HepG2 (cell line): Measurements from ENCODE around the gene ZFP36. TPM values are rescaled to one million over a fixed set of nuclear protein-coding genes. Genes with fewer than 3 reads are reported as not detected.

ENCODE experiments used
- ARID2 ChIP-seq: sonication (generic); formaldehyde crosslinking; IDR thresholded peaks from 2 replicates; pipeline ENCODE4 v1.8.1; 2022; ENCODE audit warnings: mild to moderate bottlenecking, missing genetic modification reagents, borderline replicate concordance
- CREB3 ChIP-seq: sonication (generic); formaldehyde crosslinking; IDR thresholded peaks from 2 replicates; pipeline ENCODE4 v1.5.0; 2020; ENCODE audit warnings: missing genetic modification reagents
- CREM ChIP-seq, 2 experiments: sonication (generic) in 1 of 2; formaldehyde crosslinking in 1 of 2; IDR thresholded peaks; 2 replicates each; pipeline versions ENCODE4 v1.4.0 to v1.6.1; 2016 to 2020; ENCODE audit warnings: antibody characterized with exemption in 1 of 2, mild to moderate bottlenecking in 1 of 2, missing genetic modification reagents in 1 of 2
- FOXP1 ChIP-seq, 2 experiments: fragments of 450-650 bp in 1 of 2; IDR thresholded peaks; 2 replicates each; pipeline ENCODE4 v1.6.1; 2017 to 2018; ENCODE audit warnings: antibody characterized with exemption in 1 of 2
- HOMEZ ChIP-seq: IDR thresholded peaks from 2 replicates; pipeline ENCODE4 v1.6.1; 2016; ENCODE audit warnings: low read depth
- RBAK ChIP-seq: sonication (generic); formaldehyde crosslinking; IDR thresholded peaks from 2 replicates; pipeline ENCODE4 v1.5.1; 2020; ENCODE audit warnings: mild to moderate bottlenecking, missing genetic modification reagents
- RFX5 ChIP-seq: IDR thresholded peaks from 2 replicates; pipeline ENCODE4 v1.6.1; 2011; ENCODE audit warnings: low read depth, low read length, improper control_type of control experiment
- RORA ChIP-seq: sonication (generic); formaldehyde crosslinking; IDR thresholded peaks from 2 replicates; pipeline ENCODE4 v1.5.0; 2020; ENCODE audit warnings: mild to moderate bottlenecking, missing genetic modification reagents, moderate library complexity
- SNAI1 ChIP-seq: sonication (generic); formaldehyde crosslinking; IDR thresholded peaks from 2 replicates; pipeline ENCODE4 v1.5.0; 2020; ENCODE audit warnings: mild to moderate bottlenecking, missing genetic modification reagents, borderline replicate concordance
- ZNF513 ChIP-seq: sonication (generic); formaldehyde crosslinking; conservative IDR thresholded peaks from 2 replicates; pipeline ENCODE4 v1.5.0; 2020; ENCODE audit warnings: missing genetic modification reagents
- ZNF766 ChIP-seq: sonication (generic); formaldehyde crosslinking; IDR thresholded peaks from 2 replicates; pipeline ENCODE4 v1.5.0; 2020; ENCODE audit warnings: missing genetic modification reagents, borderline replicate concordance
- ZNF777 ChIP-seq: sonication (generic); formaldehyde crosslinking; IDR thresholded peaks from 2 replicates; pipeline ENCODE4 v1.4.0; 2020; ENCODE audit warnings: missing genetic modification reagents
- ZSCAN5A ChIP-seq: sonication (generic); formaldehyde crosslinking; IDR thresholded peaks from 2 replicates; pipeline ENCODE4 v1.8.0; 2022; ENCODE audit warnings: mild to moderate bottlenecking, missing genetic modification reagents, borderline replicate concordance
- polyA plus RNA-seq, 8 experiments: library from polyadenylated mRNA; depleted of rRNA in 3 of 8; stranded (reverse) in 7 of 8; unstranded in 1 of 8; fragments of >200 nt; fragmentation: Illumina TruSeq in 4 of 8; extraction: Trizol in 4 of 8; gene quantifications; 2 replicates each; pipeline versions ENCODE4 v1.2.1 to v1.2.3, GENCODE V29; 2011 to 2016; ENCODE audit warnings: low read depth in 4 of 8, missing spikeins in 1 of 8, mixed read lengths in 1 of 8; ENCODE audit not compliant: insufficient read depth in 1 of 8
- total RNA-seq, 5 experiments: library from RNA; depleted of rRNA; stranded (reverse); fragments of >200 nt; fragmentation: Illumina TruSeq; extraction: Trizol; gene quantifications; 2 replicates each; pipeline ENCODE4 v1.2.3, GENCODE V29; 2016; ENCODE audit warnings: low read depth in 1 of 5
- TF ChIP-seq, protein P1 (sequence below): sonication (generic); formaldehyde crosslinking; IDR thresholded peaks from 2 replicates; pipeline ENCODE4 v1.4.0; 2020; ENCODE audit warnings: mild to moderate bottlenecking, missing genetic modification reagents
- TF ChIP-seq, protein P2 (sequence below): sonication (generic); formaldehyde crosslinking; IDR thresholded peaks from 2 replicates; pipeline ENCODE4 v1.4.0; 2020; ENCODE audit warnings: missing genetic modification reagents
- TF ChIP-seq, protein P3 (sequence below): sonication (generic); formaldehyde crosslinking; IDR thresholded peaks from 2 replicates; pipeline ENCODE4 v1.5.1; 2020; ENCODE audit warnings: missing genetic modification reagents, mild to moderate bottlenecking, borderline replicate concordance

The ZFP36 gene
- total and polyA plus RNA-seq, 2 of the 13 experiments (the other 11 are each of a cell fraction or from before 2014, with no cell fraction given) = 1.4 to 1.7 TPM

GRCh38 chr19:39435499-39436349 lies 29.1 kb downstream of the ZFP36 start, which contains the start of gene RPS16 (continued):
- peak; percentile 73 for TF ChIP-seq HOMEZ
- TF ChIP-seq SNAI1 (CRISPR knock-in tag) = no peak
- TF ChIP-seq, protein P1, sequence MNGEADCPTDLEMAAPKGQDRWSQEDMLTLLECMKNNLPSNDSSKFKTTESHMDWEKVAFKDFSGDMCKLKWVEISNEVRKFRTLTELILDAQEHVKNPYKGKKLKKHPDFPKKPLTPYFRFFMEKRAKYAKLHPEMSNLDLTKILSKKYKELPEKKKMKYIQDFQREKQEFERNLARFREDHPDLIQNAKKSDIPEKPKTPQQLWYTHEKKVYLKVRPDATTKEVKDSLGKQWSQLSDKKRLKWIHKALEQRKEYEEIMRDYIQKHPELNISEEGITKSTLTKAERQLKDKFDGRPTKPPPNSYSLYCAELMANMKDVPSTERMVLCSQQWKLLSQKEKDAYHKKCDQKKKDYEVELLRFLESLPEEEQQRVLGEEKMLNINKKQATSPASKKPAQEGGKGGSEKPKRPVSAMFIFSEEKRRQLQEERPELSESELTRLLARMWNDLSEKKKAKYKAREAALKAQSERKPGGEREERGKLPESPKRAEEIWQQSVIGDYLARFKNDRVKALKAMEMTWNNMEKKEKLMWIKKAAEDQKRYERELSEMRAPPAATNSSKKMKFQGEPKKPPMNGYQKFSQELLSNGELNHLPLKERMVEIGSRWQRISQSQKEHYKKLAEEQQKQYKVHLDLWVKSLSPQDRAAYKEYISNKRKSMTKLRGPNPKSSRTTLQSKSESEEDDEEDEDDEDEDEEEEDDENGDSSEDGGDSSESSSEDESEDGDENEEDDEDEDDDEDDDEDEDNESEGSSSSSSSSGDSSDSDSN (CRISPR knock-in tag) = peak; percentile 63
- no peak for TF ChIP-seq ZNF513 (CRISPR knock-in tag)
- TF ChIP-seq RORA (CRISPR knock-in tag) = no peak
- TF ChIP-seq, protein P2, sequence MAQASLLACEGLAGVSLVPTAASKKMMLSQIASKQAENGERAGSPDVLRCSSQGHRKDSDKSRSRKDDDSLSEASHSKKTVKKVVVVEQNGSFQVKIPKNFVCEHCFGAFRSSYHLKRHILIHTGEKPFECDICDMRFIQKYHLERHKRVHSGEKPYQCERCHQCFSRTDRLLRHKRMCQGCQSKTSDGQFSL (CRISPR knock-in tag) = no peak
- no peak for TF ChIP-seq FOXP1 (IDR thresholded peaks at IDR 0.05)
- no peak for TF ChIP-seq FOXP1 (CRISPR knock-in tag; IDR thresholded peaks at IDR 0.05)
- TF ChIP-seq ZNF766 (CRISPR knock-in tag) = no peak
- TF ChIP-seq RFX5 = no peak
- peak; percentile 45; the same call in 1 of the 2 replicates for TF ChIP-seq RBAK (CRISPR knock-in tag)
- TF ChIP-seq ZNF777 = peak; percentile 59; the same call in 1 of the 2 replicates
- peak; percentile 74 for TF ChIP-seq CREM (IDR thresholded peaks at IDR 0.05)
- TF ChIP-seq CREM (CRISPR knock-in tag; IDR thresholded peaks at IDR 0.05) = no peak
- TF ChIP-seq CREB3 (CRISPR knock-in tag) = no peak
- TF ChIP-seq, protein P3, sequence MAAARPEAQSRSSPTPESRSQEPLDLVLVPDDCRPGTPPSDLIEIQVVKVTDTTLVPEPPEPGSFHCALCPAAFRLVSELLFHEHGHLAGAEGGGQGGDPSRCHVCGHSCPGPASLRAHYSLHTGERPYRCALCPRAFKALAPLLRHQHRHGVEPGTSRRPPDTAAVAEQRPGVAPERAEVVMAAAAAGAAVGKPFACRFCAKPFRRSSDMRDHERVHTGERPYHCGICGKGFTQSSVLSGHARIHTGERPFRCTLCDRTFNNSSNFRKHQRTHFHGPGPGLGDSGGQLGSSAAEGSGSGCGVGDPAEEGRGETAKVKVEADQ (CRISPR knock-in tag) = peak; percentile 65; the same call in 1 of the 2 replicates
- peak; percentile 73; the same call in 1 of the 2 replicates for TF ChIP-seq ARID2
- TF ChIP-seq ZSCAN5A (CRISPR knock-in tag) = no peak
